ENCODE results near the gene UCP2. TPM values are rescaled to one million over a fixed set of nuclear protein-coding genes. Genes with fewer than 3 reads are reported as not detected.
A peak's percentile ranks its signal among the peaks of the same experiment; 100 is the strongest.

UCP2 gene
- total RNA-seq, 1 donor from 2014 or later = 103 TPM

DNA sequence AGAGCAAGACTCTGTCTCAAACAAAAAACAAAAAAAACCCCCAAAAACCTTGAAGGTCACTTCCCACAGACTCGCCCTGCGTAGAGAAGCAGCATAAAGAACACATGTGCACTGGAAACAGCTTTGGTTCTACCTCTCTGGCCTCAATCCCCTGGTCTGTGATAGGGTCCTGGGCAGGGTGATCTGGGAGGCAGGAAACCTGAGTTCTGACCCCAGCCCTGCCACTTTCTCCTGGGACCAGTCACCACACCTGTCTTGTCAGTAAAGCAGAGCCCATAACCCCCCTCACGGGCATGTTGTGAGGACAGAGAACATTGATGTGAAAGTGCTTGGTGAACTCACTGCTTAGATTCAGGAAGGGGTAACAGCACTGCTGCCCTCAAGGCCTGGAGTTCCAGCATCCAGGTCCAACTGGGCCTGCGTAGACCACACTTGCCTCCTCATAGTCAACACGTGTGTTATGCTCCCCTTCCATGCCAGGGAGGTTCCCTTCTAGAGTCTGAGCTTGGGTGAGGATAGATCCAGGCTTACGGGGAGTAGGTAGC is 11.4 kb downstream of the UCP2 start:
- TF ChIP-seq, protein P1, sequence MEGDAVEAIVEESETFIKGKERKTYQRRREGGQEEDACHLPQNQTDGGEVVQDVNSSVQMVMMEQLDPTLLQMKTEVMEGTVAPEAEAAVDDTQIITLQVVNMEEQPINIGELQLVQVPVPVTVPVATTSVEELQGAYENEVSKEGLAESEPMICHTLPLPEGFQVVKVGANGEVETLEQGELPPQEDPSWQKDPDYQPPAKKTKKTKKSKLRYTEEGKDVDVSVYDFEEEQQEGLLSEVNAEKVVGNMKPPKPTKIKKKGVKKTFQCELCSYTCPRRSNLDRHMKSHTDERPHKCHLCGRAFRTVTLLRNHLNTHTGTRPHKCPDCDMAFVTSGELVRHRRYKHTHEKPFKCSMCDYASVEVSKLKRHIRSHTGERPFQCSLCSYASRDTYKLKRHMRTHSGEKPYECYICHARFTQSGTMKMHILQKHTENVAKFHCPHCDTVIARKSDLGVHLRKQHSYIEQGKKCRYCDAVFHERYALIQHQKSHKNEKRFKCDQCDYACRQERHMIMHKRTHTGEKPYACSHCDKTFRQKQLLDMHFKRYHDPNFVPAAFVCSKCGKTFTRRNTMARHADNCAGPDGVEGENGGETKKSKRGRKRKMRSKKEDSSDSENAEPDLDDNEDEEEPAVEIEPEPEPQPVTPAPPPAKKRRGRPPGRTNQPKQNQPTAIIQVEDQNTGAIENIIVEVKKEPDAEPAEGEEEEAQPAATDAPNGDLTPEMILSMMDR (IDR thresholded peaks at IDR 0.05; ENCODE audit: unreplicated experiment) = no peak
- Mint-ChIP-seq H3K36me3 (ENCODE audit: insufficient read depth) (peaks cover 6% of the 10 kb centered on the region), H3K9me3 (ENCODE audit: low read depth) (no peaks in the 10 kb centered on the region), H3K27me3 (no peaks in the 10 kb centered on the region), H3K4me1 (ENCODE audit: low read depth) (no peaks in the 10 kb centered on the region), H3K27ac (no peak overlapping the region), H3K4me3 (ENCODE audit: low read depth) (no peak overlapping the region)
- no peak for DNase-seq (ENCODE audit: low spot score, unreplicated experiment)

DNA sequence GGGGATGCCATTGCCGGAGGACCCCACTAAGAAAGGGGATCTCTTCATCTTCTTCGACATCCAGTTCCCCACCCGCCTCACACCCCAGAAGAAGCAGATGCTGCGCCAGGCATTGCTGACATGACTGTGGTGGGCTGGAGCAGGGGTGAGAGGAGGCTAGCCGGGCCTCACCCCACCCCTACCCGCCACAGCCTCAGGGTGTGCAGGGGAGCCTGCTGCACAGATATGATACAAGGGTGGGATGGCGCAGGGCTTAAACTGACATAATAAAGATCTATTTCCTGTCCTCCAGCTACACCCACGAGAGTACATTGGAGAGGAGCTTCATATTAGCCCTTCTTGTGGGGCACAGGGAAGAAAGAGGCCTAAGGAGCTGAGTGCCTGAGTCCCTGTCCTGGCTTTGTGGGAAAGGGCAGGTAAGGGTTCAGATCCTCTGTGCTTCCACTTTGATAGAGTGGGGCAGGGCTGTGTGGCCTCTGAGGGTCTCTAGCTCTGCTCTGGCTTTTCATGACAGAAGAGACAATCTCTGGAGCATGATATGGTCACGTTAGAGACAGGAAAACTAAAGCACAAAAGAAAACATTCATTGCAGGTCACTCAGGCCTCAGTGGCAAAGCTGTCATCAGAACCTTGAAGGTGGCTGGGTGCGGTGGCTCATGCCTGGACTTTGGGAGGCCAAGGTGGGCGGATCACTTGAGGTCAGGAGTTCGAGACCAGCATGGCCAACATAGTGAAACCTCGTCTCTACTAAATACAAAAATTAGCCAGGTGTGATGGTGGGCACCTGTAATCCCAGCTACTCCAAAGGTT is 12.4 kb downstream of the UCP2 start:
- Mint-ChIP-seq H3K4me3 (ENCODE audit: low read depth) (no peak overlapping the region), H3K27ac (no peak overlapping the region), H3K36me3 (ENCODE audit: insufficient read depth) (peaks cover 1% of the 10 kb centered on the region), H3K9me3 (ENCODE audit: low read depth) (no peaks in the 10 kb centered on the region), H3K4me1 (ENCODE audit: low read depth) (no peaks in the 10 kb centered on the region), H3K27me3 (no peaks in the 10 kb centered on the region)
- no peak for DNase-seq (ENCODE audit: low spot score, unreplicated experiment)
- TF ChIP-seq, protein P1 (IDR thresholded peaks at IDR 0.05; ENCODE audit: unreplicated experiment) = no peak

GRCh38 chr11:73969091-73969490 is 13.6 kb downstream of the UCP2 start:
- DNase-seq (ENCODE audit: low spot score, unreplicated experiment) = no peak
- TF ChIP-seq, protein P1 (IDR thresholded peaks at IDR 0.05; ENCODE audit: unreplicated experiment) = no peak
- Mint-ChIP-seq H3K27ac (no peak overlapping the region), H3K4me3 (ENCODE audit: low read depth) (no peak overlapping the region), H3K27me3 (no peaks in the 10 kb centered on the region), H3K9me3 (ENCODE audit: low read depth) (no peaks in the 10 kb centered on the region), H3K4me1 (ENCODE audit: low read depth) (no peaks in the 10 kb centered on the region), H3K36me3 (ENCODE audit: insufficient read depth) (no peaks in the 10 kb centered on the region)

- Mint-ChIP-seq H3K4me3 (ENCODE audit: low read depth) (no peak overlapping the region), H3K27ac (peak overlapping the region; percentile 31), H3K27me3 (no peaks in the 10 kb centered on the region), H3K9me3 (ENCODE audit: low read depth) (no peaks in the 10 kb centered on the region), H3K4me1 (ENCODE audit: low read depth) (no peaks in the 10 kb centered on the region), H3K36me3 (ENCODE audit: insufficient read depth) (no peaks in the 10 kb centered on the region)
- TF ChIP-seq, protein P1 (IDR thresholded peaks at IDR 0.05; ENCODE audit: unreplicated experiment) = no peak
- DNase-seq (ENCODE audit: low spot score, unreplicated experiment) = no peak
These were observed 14.2 kb downstream of the UCP2 start for GRCh38 chr11:73968356-73968966.

DNA sequence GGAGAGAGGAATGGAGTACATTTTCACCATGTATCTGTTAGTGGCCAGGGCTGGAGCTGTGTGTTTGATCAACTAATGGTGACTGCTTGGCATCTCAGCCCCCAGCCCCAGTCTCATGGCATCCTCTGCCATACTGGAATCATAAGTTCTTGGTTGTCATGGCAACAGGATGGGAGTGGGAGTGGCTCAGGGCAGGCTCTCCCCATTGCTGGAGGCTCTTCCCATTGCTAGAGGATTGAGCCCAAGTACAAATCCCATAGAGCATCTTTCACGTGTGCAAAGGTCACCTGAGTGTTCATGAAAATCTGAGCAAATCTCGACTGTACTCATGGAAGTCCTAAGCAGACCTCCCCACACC is 16.9 kb downstream of the UCP2 start:
- Mint-ChIP-seq H3K4me1 (ENCODE audit: low read depth) (no peaks in the 10 kb centered on the region), H3K4me3 (ENCODE audit: low read depth) (no peak overlapping the region), H3K9me3 (ENCODE audit: low read depth) (no peaks in the 10 kb centered on the region), H3K27ac (no peak overlapping the region), H3K27me3 (no peaks in the 10 kb centered on the region), H3K36me3 (ENCODE audit: insufficient read depth) (no peaks in the 10 kb centered on the region)
- DNase-seq (ENCODE audit: low spot score, unreplicated experiment) = no peak
- TF ChIP-seq, protein P1 (IDR thresholded peaks at IDR 0.05; ENCODE audit: unreplicated experiment) = no peak

All from progenitor cell of endocrine pancreas (in vitro differentiated cells).